Activated CD4-positive, alpha-beta T cell treated with anti-CD3 and anti-CD28 coated beads, Interleukin-2, amount 50 U/mL, for 16 hours (primary cell): ENCODE measurements around the gene MLIP.
"Not testable (repeated sequence)": the region's sequence is repeated elsewhere in the genome, so short reads cannot be mapped to it uniquely, and the experiment has no call there.

Experiments
- DNase-seq: peaks from one replicate; pipeline ENCODE4 v3.0.0-alpha.2; 2020

MLIP gene

DNA sequence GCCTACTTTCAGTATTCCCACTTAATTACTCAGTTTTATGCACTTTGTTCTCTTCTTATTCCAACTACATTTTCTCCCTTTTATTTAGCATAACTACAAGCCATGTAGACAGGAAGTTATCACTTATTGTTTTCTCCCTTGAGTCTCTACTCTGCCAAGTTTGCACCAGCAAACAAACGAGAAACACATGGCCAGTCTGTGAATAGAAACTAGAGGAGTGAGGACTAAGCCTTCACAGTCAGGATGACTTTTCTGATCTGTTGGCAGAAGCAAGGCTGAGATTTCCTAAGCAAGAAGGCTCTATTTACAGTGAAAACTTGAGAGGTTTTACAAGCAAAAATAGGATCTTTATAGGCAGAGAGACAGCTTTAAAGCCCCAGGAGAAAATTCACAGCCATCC lies 127.2 kb downstream of the MLIP start:
- no peak for DNase-seq

DNA sequence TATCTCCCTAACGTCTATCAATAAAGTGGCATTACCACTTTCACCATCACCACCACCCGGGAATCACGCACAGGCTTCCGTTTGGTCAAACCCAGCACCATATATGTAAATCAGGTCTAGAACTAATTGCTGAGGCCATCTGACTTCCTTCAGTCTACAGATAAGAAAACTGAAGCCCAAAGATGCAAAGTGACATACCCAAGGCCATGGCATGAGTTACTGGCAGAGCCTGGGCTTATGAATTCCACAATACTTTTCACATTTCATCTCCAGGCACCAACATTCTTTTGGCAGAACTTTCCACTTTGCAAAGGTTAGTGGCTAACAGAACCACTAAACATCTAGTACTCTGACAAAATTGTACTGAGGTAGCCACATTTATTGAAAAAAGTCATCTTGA lies 132.5 kb downstream of the MLIP start:
- DNase-seq, result no peak

DNA sequence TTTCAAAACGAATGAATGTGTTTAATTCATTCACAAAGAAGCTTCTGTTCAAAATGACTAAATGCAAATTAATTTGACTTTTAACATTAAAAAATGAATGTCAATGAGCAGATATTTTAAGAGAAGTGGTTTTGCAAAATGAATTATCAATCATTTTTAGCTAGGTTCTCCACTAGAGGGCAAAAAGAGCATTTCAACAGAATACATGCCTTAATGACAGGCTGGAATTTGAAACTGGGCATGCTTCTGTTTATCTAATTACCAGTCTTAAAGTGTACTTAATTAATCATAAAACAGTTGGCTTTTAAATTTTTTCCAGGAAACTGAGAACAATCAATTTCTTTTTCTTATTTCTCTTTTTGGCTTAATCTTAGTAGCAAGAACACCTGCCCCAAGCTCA lies 133.2 kb downstream of the MLIP start:
- DNase-seq, result no peak

DNA sequence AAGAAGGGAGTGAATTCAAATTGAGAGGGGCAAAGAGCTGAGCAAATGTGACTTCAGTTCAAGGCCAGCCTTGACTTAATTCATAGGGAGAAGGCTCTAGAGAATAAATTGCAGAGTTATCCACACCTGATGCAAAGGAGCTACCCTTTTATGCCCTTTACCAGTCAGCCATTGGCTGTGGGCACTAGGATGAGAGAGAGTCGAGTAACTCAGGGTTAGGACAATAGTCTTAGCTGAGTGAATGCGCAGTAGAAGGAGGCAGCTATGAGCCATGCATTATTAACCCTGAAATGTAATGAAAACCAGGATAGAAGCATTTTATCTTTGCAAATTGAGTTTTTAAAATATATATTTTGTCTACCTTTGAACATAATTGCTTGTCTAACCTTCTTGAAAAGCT lies 134.0 kb downstream of the MLIP start:
- no peak for DNase-seq

DNA sequence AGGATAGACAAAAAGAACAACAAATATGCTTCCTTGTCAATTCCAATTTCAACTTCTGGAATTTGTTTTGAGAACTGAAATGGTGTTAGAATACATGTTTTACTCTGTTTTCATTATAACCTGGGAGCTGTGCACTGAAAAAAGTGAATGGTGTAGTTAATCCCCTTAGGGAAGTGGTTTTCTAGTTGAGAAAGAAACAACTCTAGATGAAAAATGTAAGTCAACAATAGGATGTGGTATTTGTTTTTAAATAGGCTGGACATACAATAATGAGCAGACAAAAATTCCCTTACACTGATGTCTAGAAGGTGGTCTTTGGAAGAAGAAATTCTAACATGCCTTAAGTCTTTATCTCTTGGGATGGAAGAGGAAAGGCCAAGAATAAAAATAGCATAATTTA lies 137.1 kb downstream of the MLIP start:
- DNase-seq, result no peak

DNA sequence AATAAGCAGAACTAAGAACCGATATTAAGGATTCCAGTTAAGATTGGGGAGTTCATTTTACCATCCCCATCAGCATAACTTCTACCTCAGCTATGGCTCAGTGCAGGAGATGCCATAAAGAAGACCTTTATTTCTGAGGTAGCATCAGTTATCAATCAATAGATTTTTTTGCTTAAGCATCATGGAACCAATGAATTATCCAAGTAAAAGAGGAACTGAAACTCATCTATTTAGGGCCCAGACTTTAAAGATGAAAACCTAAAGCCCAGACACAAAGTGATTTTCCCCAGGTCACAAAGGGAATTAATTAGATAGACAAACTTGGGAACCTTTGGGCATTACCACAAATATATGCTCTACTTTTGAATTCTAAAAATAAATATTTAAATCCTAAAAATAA lies 137.8 kb downstream of the MLIP start:
- DNase-seq, result no peak

DNA sequence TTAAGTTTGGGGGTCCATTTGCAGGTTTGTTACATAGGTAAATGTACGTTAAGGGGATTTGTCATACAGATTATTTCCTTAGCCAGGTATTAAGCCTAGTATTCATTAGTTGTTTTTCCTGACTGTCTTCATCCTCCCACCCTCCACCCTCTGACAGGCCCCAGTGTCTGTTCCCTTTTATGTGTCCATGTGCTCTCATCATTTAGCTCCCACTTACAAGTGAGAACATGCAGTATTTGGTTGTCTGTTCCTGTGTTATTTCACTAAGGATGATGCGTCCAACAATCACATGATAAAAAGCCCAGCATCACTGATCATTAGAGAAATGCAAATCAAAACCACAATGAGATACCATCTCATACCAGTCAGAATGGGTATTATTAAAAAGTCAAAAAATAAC lies 138.6 kb downstream of the MLIP start:
- not testable (repeated sequence) for DNase-seq

DNA sequence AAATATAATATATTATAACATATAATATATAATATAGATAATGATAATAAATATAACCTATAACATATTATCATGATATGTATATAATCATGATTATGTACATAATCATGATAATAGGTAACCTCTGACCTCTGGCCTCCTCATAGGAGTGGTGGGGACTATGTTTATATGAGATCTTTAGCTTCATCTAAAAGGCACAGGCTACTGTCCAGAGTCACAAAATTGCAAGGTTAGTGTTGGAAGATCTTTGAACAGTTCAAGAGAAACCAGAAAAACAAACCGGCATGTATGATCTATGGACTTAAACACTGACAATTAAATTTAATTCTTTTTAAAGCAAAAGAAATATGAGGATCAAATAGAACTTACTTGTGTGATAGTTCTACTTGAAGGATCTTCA lies 141.3 kb downstream of the MLIP start:
- DNase-seq, result no peak

DNA sequence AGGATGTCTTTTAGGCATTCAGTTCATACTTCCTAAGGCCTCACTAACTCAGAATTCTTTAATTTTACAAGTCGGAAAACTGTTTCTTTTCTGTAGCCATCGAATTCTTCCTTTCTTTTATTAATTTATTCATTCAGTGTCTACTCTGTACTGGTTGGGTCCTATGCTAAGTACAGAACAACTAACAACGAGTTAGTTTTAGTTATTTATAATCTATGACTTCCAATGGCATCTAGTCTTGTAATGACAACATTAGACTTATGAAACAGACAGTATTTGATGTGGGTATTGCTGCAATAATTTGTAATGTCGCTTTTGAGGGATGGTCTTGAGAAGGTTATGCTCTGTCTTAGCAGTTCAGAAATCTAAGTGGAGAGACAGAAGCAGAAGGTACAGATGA lies 141.7 kb downstream of the MLIP start:
- DNase-seq, result no peak

DNA sequence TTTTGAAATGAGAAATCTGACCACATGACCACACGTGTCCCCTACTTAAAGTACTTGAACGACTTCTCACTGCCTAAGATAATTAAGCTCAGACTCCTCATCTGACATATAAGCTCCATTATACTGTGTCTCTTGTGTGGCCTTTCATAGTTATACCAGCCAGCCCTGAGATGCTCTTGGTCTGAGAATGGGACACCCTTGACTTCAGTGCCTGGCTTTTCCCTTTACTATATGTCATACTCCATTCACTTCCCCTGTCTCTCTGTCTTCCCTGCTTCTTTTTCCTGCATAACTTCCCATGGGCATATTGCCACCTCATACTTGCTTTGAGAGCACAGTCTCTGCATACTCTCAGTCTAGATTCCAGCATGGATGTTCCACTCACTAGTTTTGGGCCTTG lies 143.6 kb downstream of the MLIP start:
- DNase-seq, result no peak

DNA sequence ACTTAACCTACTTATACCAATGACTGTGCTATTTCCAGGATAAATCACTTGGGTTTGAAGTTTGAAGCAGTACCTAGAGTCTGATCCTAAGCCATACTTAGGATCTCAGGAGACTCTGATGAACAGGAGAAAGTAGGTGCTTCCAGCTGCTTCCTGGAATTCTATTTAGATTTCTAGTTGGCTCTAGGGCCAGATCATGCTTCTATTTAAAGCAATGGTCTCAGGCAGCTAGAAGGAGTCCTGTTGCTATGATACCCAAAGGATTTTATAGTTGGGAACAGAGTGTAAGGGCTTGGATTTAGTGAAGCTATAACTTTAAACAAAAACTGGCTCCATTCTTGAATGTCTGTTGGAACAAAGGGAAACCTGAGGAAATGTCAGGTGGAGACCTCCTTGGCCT lies 144.6 kb downstream of the MLIP start:
- no peak for DNase-seq

DNA sequence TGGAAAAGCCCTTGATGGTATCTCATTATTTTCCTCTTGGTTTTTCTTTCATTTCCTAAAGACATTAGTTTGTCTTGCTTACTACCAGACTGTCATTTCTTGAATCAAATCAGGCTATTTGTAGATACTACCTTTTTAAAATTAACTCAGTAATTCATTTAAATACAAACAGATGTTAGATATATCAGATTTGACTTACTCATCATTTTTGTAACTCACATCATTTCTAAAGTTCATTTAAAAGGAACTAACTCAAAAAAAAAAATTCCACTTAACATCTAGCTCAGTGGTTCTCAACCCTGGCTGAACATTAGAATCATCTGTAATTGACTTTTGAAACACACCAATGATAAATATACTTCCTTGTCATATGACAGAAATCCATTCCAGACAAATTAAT lies 148.8 kb downstream of the MLIP start:
- DNase-seq, result no peak

DNA sequence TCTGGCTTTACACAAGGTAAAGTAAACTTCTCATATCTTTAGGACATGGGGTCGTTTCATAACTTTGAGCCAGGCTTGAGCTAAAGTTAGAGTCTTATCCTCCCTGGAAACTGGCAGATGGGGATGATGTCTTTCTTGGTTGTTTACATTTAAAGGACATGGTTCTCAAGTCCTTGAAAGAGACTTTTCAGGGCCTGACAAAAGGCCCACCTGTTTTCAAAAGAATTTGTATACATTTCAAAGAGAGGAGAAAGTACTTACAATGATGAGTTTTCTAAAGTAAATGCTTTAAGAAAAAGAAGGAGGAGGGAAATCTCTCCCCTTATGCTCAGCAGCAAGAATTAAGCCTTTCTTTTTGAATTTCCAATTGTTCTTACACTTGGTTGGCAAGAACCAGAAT lies 151.3 kb downstream of the MLIP start:
- no peak for DNase-seq

DNA sequence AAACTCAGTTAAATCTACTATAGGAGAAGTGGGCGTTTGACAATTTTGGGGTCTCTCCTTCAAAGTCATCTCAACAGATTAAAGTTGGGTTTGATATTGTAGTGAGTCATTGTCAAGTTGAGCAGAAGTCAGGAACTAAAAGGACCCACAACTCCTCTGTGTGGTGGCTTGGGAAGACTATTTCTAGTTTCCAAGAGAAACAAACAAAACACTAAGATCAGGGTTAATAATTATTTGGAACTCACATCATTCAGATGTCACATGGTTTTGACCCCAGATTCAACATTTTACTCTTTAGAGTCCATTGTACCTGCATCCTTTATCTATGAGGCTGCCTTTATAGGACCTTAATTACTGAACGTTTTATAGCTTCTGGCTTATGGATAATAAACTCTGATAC lies 151.7 kb downstream of the MLIP start:
- no peak for DNase-seq

DNA sequence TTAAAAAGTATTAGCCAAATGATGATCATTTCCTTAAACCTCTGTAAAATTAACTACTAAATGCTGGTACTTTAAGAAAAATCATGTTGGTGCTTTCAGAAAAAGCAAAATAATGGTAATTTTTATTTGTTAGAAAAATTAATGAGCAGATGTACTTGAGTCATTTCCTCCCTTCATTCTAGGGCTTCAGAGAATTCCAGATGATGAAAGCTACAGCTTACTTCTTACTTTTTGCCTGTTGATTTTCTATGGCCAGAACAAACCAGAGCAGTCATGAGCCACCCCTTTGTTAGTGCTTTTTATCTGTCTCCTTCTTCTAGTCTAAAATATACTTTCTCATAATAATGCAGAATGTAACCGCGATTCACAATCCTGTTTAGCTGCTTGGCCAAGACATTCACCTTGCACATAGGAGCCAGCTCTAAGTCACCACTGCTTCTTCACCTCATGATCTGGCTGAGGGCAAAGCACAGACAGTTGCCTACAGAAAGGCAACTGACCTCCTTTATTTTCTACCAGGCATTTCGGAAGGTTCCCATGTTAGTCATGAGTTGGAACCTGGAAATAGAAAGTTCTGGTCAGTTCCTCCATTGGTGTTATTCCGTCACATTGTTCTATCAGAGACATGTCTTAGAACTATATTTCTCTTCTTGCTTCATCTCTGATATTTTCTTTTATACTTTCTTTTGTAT lies 153.5 kb downstream of the MLIP start:
- DNase-seq, result no peak

DNA sequence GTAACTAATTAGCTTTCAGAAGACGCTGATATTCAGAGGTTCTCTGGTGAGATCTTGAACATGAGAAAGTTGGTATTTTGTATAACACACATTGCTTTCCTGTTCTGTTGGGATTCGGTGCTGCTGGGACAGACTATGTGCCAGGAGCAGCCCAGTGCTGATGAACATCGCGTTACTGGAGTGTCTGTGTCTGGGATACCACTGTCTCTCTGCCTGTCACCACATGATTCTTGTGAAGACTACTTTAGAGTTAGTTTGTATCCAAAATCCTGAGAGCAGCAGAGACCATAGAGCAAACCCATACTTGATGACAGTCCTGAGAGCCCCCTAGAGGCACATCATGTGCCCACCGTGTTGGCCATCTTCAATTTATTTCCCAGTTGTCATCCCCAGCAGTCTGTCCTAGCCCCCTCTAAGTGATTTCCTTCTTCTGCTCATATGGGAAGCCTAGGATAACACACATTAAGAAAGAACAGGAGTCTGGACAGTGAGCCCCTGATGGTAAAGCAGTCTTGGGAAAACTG lies 155.2 kb downstream of the MLIP start:
- DNase-seq, result no peak

DNA sequence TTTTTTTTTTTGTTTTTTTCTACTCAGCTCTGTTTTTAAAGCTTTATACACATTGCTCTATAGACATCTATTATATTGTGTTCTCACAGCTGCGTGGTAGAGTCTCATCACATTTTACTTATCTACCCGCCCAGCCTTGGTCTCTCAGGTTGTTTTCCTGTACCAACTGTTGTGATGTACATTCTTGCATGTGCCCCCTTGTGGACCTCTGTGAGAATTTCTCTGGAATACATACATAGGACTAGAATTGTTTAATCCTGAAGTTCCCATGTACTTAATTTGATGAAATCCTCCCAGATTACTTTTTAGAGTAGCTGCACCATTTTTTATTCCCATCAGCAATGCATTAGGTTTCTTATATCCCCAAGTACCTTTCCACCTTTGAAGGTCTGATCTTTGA lies 156.6 kb downstream of the MLIP start:
- no peak for DNase-seq

DNA sequence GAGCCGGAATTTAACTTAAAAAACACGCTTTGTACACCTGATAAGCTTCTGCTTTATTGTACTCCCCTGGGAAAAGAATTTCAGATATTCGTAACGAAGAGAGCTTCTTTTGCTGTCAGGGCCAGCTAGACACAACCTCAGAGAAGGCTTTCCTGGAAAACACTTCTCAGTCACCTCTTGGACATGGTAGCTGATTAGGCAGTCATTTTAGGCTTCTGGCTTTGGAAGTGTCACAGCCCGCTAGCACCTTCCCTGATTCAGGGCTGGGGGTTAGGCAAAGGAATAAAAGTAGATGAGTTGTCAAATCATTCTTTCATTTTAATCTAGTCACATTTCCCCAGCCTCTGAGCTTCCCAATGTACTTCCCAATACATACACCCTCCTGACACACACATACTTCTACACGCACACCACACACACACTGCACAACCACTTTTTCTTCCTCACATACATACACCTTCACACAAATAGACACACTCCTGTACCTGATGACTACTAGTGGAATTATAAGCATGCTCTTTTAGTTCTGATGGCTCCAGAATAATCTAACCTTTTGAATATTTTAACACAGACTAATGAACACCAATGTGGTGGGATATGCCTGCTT lies 162.1 kb downstream of the MLIP start:
- DNase-seq, result no peak

DNA sequence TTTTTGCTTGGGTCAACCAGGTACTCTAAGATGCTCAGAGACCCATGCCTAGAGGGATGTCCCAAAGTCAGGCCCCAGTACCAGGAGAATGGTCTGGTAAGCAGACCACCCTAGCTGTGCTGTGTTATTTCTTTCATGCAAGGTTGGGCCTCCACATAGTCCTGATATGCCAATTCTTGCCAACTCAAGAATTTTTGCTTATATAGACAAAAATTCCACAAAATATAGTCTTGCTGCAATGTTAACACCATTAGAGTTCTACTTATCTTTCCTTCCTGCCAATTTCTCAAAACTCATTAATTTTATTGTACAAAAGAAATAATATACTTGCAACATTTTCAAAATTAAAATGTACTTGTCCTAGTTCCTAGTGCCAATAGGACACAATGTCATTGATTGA lies 163.1 kb downstream of the MLIP start:
- no peak for DNase-seq

DNA sequence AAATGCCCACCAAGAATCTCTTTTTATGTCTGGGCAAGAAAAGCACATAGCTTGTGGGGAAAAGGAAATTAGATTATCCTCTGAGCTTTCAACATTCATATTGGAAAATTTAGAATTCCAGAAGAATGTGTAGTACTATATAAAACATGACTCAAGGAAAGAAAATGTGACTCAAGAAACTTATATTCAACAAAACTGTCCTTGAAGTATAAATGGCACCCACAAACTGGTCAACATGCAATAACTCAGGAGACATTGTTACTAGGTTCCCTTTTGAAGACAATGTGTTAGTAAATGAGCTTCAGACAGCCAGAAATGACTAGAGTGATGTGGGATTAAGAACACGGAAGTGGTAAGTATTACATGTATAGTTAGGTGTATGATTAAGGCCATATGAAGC lies 170.9 kb downstream of the MLIP start:
- no peak for DNase-seq

DNA sequence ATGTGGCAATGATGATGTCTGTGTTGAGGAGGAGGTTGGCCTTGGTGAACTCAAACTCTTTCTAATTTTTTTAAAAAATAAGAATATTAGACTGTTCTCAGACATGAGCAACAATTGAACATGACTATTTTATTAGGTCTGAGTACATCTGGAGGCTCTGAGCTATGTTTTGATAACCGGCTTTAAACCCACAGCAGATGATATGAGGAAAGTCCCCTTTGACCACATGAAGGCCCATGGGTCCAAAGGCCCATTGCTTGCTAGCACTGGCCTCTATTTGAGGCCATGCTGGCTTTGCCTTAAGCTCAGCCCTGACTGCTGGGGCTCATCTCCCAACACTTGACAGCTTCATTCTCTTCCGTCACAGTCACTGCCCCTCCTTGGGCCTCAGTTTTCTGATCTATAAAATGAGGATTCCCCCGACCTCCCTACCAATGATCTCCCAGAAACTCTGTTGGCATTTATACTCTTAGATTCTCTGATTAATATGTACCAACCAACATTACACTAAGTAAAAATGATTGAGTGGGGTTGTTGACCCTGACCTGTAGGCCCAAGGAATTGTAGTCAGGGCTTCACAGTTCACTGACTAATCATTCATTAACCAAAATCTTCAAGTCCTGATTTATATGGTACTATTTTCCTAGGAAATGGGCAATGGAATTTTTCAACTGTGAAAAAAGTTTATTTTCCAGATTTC lies 173.1 kb downstream of the MLIP start:
- DNase-seq, result no peak

DNA sequence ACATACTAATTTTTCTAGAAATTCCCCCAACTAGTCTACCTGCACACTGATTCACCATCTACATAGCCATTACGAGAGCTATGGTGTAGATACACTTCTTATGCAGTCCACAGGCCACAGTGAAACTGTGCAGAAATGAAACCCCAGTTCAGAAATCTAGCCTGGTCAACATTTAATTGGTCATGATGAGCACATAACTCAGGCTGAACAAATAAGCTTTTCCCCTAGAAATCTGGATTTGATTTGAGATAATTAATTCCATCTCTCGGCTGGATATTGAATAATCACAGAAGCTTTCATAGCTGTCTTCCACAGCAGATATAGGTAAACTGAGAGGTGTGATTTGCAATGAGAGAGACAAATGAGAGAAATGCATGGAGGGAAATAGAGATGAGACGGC lies 174.4 kb downstream of the MLIP start:
- no peak for DNase-seq

DNA sequence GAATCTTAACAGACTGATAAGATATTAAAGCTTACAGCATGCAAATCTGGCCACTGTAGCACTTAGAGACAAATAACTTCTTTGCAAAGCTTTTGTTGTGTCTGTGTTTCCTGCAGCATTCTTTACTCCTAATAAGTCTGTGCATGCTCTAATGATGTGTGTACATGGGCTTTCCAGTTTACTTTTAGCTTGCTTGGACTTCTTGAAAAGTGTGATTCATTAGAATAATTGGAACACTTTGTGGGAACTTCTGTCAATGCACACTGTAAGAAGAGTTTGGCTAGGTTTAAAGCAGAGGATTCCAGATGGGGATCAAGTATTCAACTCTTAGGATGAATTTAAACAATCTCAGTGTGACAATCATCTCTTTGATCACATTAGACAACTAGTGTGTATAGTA lies 174.9 kb downstream of the MLIP start:
- DNase-seq, result no peak

DNA sequence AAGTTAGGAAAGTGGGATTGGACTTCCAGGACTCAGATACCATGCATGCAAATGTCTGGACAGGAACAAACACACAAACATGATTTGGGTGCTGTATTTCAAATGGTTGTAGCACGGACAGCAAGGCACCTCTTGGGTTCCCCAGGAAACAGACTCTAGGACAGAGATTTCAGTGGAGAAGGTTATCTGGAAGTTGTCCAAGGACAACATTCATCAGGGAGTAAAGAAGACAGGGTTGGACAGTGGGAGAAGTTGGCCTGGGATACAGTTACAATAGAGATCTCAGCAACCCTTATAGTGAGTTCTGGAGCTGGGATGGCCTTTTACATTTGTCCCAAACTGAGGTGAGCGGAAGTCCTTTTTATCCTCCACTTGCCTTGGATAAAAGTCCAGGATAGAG lies 177.2 kb downstream of the MLIP start:
- DNase-seq, result no peak
